Ovary (tissue), 9 donors: Measurements from ENCODE around the gene KRT9. TPM values are rescaled to one million over a fixed set of nuclear protein-coding genes. Genes with fewer than 3 reads are reported as not detected.

Experiments used
- DNase-seq, 5 donors: peaks; one replicate each; pipeline ENCODE4 v3.0.0-alpha.2; 2019 to 2020
- H3K27ac ChIP-seq, 2 donors: fragments of 200-600 bp; one replicate each; pipeline versions ENCODE4 v1.5.1 to v1.8.0; 2019 to 2022
- H3K27me3 ChIP-seq: fragments of 200-600 bp; one replicate; pipeline ENCODE4 v1.8.0; 2022
- H3K36me3 ChIP-seq: fragments of 200-600 bp; sonication (generic); one replicate; pipeline ENCODE4 v1.5.1; 2019
- H3K4me1 ChIP-seq: one replicate; pipeline ENCODE4 v1.8.1; 2013; ENCODE audit warnings: mild to moderate bottlenecking, moderate library complexity; ENCODE audit not compliant: insufficient read depth
- H3K4me3 ChIP-seq: fragments of 200-600 bp; sonication (generic); one replicate; pipeline ENCODE4 v1.5.1; 2017
- H3K9me3 ChIP-seq, 2 donors: fragments of 200-600 bp in 1 of 2; sonication (generic) in 1 of 2; one replicate each; pipeline versions ENCODE4 v1.5.1 to v1.8.1; 2013 to 2019; ENCODE audit warnings: mild to moderate bottlenecking in 1 of 2, moderate library complexity in 1 of 2
- CTCF ChIP-seq, 3 donors: fragments of 450-650 bp in 2 of 3; fragments of 200-600 bp in 1 of 3; IDR thresholded peaks; one replicate each; pipeline versions ENCODE4 v1.5.1 to v1.8.0; 2016 to 2022; ENCODE audit warnings: antibody characterized with exemption in 3 of 3, mild to moderate bottlenecking in 1 of 3
- EP300 ChIP-seq: sonication (generic); formaldehyde crosslinking; IDR thresholded peaks from one replicate; pipeline ENCODE4 v1.6.1; 2017; ENCODE audit warnings: antibody characterized with exemption
- POLR2A ChIP-seq: fragments of 450-650 bp; IDR thresholded peaks from one replicate; pipeline ENCODE4 v1.6.1; 2017; ENCODE audit warnings: antibody characterized with exemption, mild to moderate bottlenecking, moderate library complexity
- WGBS, 3 donors: extraction: QIAGEN DNeasy Blood & Tissue Kit in 1 of 3; methylation state at CpG; one replicate each; pipeline versions ENCODE4 v1.1.5 to v1.1.7; 2013 to 2017; 5-methylcytosine and 5-hydroxymethylcytosine counted together
- intact Hi-C, 4 donors: fragments of 100-400 bp; cut with DNase I; formaldehyde crosslinking; loops; one replicate each; pipeline versions ENCODE4 v1.11.0 to v1.15.1; 2022 to 2023
- polyA plus RNA-seq, 2 donors: library from polyadenylated mRNA; stranded (reverse); fragments of 200-250 nt in 1 of 2; fragments of 350-450 nt in 1 of 2; fragmentation: Illumina TruSeq in 1 of 2; extraction: RNeasy Lipid Tissue Mini Kit (QIAGEN cat#74804) in 1 of 2; gene quantifications; one replicate each; pipeline ENCODE4 v1.2.3, GENCODE V29; 2013 to 2014
- total RNA-seq, 7 donors: library from RNA; depleted of rRNA in 2 of 7; stranded (reverse); fragments of >200 nt in 2 of 7; fragmentation: NEBNext Ultra II Directional in 3 of 7; extraction: Animal tissue kit (Norgen Biotek cat#: 25700) in 3 of 7; gene quantifications; one replicate each; pipeline versions ENCODE4 v1.1.0 to v1.2.4, GENCODE V29; 2016 to 2023
- donor health status: DM: no; HTN: no; CAD: no; lungs with moderate emphysema.
- donor health status: DM: no; HTN: no; CAD: no.
- donor health status: Bipolar disorder and iron deficiency.
- donor health status: DM: yes; HTN: yes; CAD: no.
- donor health status: DM: no; HTN: no; CAD: no.
- donor health status: DM: yes; HTN: yes; CAD: no.

The KRT9 gene
- total and polyA plus RNA-seq, 9 donors: not detected

GRCh38 chr17:41537614-41537954, 34.3 kb downstream of the KRT9 start:
- intact Hi-C loops: no loop called here
- no peak for DNase-seq
- 92 to 96% (median 95%) methylated on average over 7 of the region's 7 CpGs for WGBS, 3 donors
- no peak overlapping the region for H3K4me3 ChIP-seq
- TF ChIP-seq EP300 (no peak), CTCF (IDR thresholded peaks at IDR 0.05) (no peak), POLR2A (no peak)
- H3K4me1 ChIP-seq: no peaks in the 10 kb centered on the region
- no peak overlapping the region for H3K27ac ChIP-seq
- H3K36me3 ChIP-seq: no peaks in the 10 kb centered on the region
- H3K27me3 ChIP-seq: no peaks in the 10 kb centered on the region
- H3K9me3 ChIP-seq: no peaks in the 10 kb centered on the region

- Histone ChIP-seq H3K9me3 (no peaks in the 10 kb centered on the region), H3K4me1 (no peaks in the 10 kb centered on the region), H3K36me3 (no peaks in the 10 kb centered on the region), H3K27ac (no peak overlapping the region), H3K4me3 (no peak overlapping the region), H3K27me3 (no peaks in the 10 kb centered on the region)
- peak in 1 of 5 donors; percentile 11 for DNase-seq
- intact Hi-C loops: no loop called here
- WGBS, 3 donors: 88 to 93% (median 90%) methylated on average over 7 of the region's 7 CpGs
- no peak for TF ChIP-seq CTCF (IDR thresholded peaks at IDR 0.05)
- TF ChIP-seq POLR2A: no peak
- no peak for TF ChIP-seq EP300
Measured at GRCh38 chr17:41536741-41537613, 34.9 kb downstream of the KRT9 start.

- intact Hi-C loops: no loop called here
- Histone ChIP-seq H3K4me1 (no peaks in the 10 kb centered on the region), H3K27me3 (no peaks in the 10 kb centered on the region), H3K9me3 (no peaks in the 10 kb centered on the region), H3K27ac (no peak overlapping the region), H3K36me3 (no peaks in the 10 kb centered on the region), H3K4me3 (no peak overlapping the region)
- TF ChIP-seq EP300: no peak
- DNase-seq: peak in 2 of 5 donors; percentile 16 to 18
- 75 to 79% (median 76%) methylated on average over 15 of the region's 15 CpGs for WGBS, 3 donors
Measured at GRCh38 chr17:41535764-41536481, 35.9 kb downstream of the KRT9 start.

- Histone ChIP-seq H3K4me3 (no peak overlapping the region), H3K27me3 (no peaks in the 10 kb centered on the region), H3K36me3 (no peaks in the 10 kb centered on the region), H3K4me1 (peaks cover 1% of the 10 kb centered on the region), H3K27ac (no peak overlapping the region), H3K9me3 (no peaks in the 10 kb centered on the region)
- WGBS, 3 donors: 76 to 80% (median 80%) methylated on average over 7 of the region's 7 CpGs
- TF ChIP-seq EP300: no peak
- TF ChIP-seq POLR2A: no peak
- TF ChIP-seq CTCF (IDR thresholded peaks at IDR 0.05): no peak
- intact Hi-C loops: no loop called here
- peak in 2 of 5 donors; percentile 5 to 23 for DNase-seq
Measured at GRCh38 chr17:41534899-41535546, 36.8 kb downstream of the KRT9 start.
